Right atrium auricular region (tissue), 2 donors: Measurements from ENCODE around the gene MED28. TPM values are rescaled to one million over a fixed set of nuclear protein-coding genes. Genes with fewer than 3 reads are reported as not detected.

Experiments
- DNase-seq: peaks from one replicate; pipeline ENCODE4 v3.0.0-alpha.2; 2019; ENCODE audit warnings: low spot score
- H3K27ac ChIP-seq, 2 donors: fragments of 200-600 bp; sonication (generic); 1 replicate in 1 of 2; 2 replicates in 1 of 2; pipeline ENCODE4 v1.5.1; 2016 to 2019
- H3K27me3 ChIP-seq, 2 donors: fragments of 200-600 bp; sonication (generic); one replicate each; pipeline versions ENCODE4 v1.5.1 to v1.6.0; 2017 to 2019
- H3K36me3 ChIP-seq: fragments of 200-600 bp; sonication (generic); one replicate; pipeline ENCODE4 v1.5.1; 2016
- H3K4me1 ChIP-seq, 2 donors: fragments of 200-600 bp; sonication (generic); one replicate each; pipeline versions ENCODE4 v1.5.1 to v1.6.0; 2017 to 2019
- H3K4me3 ChIP-seq, 2 donors: fragments of 200-600 bp; sonication (generic); 1 replicate in 1 of 2; 2 replicates in 1 of 2; pipeline ENCODE4 v1.5.1; 2017 to 2019; ENCODE audit warnings: mild to moderate bottlenecking in 1 of 2, moderate library complexity in 1 of 2
- H3K9me3 ChIP-seq, 2 donors: fragments of 200-600 bp; sonication (generic); one replicate each; pipeline ENCODE4 v1.5.1; 2019
- total RNA-seq, 2 donors: library from RNA; depleted of rRNA; stranded (reverse); fragments of >200 nt; gene quantifications; one replicate each; pipeline ENCODE4 v1.1.0, GENCODE V29; 2016
- TF ChIP-seq, protein P1 (sequence below), 2 donors: fragments of 200-600 bp; sonication (generic); IDR thresholded peaks; one replicate each; pipeline ENCODE4 v1.5.1; 2019; ENCODE audit warnings: antibody characterized with exemption in 2 of 2

The MED28 gene
- total RNA-seq, 2 donors from 2014 or later, result 5.1 to 5.9 TPM

DNA sequence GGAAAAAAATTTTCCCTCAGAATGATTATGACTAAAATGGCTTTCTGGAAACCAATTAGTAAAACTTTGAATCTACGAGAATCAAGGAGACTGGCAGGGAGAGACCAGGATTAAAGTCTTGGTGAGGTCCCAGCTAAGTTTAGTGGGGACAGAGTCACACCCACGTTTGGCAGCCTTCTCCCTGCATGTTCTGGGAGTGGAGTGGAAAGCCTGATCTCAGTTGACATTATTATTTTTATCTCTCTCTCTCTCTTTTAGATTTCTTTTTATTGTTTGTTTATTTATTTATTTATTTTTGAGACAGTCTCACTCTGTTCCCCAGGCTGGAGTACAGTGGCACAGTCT is 67.8 kb downstream of the MED28 start:
- Histone ChIP-seq H3K4me1 (no peaks in the 10 kb centered on the region), H3K36me3 (no peaks in the 10 kb centered on the region), H3K4me3 (no peak overlapping the region), H3K27me3 (no peaks in the 10 kb centered on the region), H3K27ac (no peak overlapping the region), H3K9me3 (no peaks in the 10 kb centered on the region)
- no peak for DNase-seq
- TF ChIP-seq, protein P1, sequence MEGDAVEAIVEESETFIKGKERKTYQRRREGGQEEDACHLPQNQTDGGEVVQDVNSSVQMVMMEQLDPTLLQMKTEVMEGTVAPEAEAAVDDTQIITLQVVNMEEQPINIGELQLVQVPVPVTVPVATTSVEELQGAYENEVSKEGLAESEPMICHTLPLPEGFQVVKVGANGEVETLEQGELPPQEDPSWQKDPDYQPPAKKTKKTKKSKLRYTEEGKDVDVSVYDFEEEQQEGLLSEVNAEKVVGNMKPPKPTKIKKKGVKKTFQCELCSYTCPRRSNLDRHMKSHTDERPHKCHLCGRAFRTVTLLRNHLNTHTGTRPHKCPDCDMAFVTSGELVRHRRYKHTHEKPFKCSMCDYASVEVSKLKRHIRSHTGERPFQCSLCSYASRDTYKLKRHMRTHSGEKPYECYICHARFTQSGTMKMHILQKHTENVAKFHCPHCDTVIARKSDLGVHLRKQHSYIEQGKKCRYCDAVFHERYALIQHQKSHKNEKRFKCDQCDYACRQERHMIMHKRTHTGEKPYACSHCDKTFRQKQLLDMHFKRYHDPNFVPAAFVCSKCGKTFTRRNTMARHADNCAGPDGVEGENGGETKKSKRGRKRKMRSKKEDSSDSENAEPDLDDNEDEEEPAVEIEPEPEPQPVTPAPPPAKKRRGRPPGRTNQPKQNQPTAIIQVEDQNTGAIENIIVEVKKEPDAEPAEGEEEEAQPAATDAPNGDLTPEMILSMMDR (IDR thresholded peaks at IDR 0.05), result no peak

Other genes with a start within 250 kb of the MED28 start
- gene QDPR, start 102.6 kb upstream of the MED28 start, total RNA-seq, result 10 to 100 TPM in 1 of 2 donors, 1 to 10 TPM in 1; 5.8 to 14.8 TPM
- not detected for gene CLRN2, start 99.5 kb upstream of the MED28 start, total RNA-seq
- 10 to 100 TPM; 35.5 to 67.2 TPM for gene LAP3, start 37.4 kb upstream of the MED28 start, total RNA-seq
- not detected for gene FAM184B, start 167.0 kb downstream of the MED28 start, total RNA-seq
- gene DCAF16, start 196.1 kb downstream of the MED28 start, total RNA-seq, result 10 to 100 TPM; 15.1 to 24.7 TPM
- gene NCAPG, start 196.3 kb downstream of the MED28 start, total RNA-seq, result under 1 TPM; 0.20 to 0.44 TPM